Right renal pelvis (tissue), 4 donors: ENCODE data around the gene SLC36A3. TPM values are rescaled to one million over a fixed set of nuclear protein-coding genes. Genes with fewer than 3 reads are reported as not detected.
"Not testable (repeated sequence)": the region's sequence is repeated elsewhere in the genome, so short reads cannot be mapped to it uniquely, and the experiment has no call there.

ENCODE experiments used
- DNase-seq, 4 donors: peaks; one replicate each; pipeline ENCODE4 v3.0.0-alpha.2; 2013; ENCODE audit warnings: low read depth in 4 of 4, low spot score in 3 of 4, missing footprints in 1 of 4
- polyA plus RNA-seq, 4 donors: library from polyadenylated mRNA; unstranded; fragments of 120-200 nt; gene quantifications; one replicate each; pipeline ENCODE4 v1.2.1, GENCODE V29; 2013; ENCODE audit not compliant: insufficient read length in 4 of 4

The SLC36A3 gene
- polyA plus RNA-seq, 4 donors = 0.01 TPM; not detected in 3

- DNase-seq = no peak
Measured at GRCh38 chr5:151267491-151268260, 35.9 kb downstream of the SLC36A3 start.

GRCh38 chr5:151264113-151264512 is 39.5 kb downstream of the SLC36A3 start:
- DNase-seq = no peak

- no peak for DNase-seq
Measured at GRCh38 chr5:151262532-151262931, 41.0 kb downstream of the SLC36A3 start.

- DNase-seq = no peak
Measured at GRCh38 chr5:151259931-151260330, 43.6 kb downstream of the SLC36A3 start.

GRCh38 chr5:151258816-151259215 is 44.8 kb downstream of the SLC36A3 start:
- DNase-seq = no peak

GRCh38 chr5:151258201-151258611 is 45.4 kb downstream of the SLC36A3 start:
- DNase-seq = no peak

GRCh38 chr5:151257731-151258181 is 45.8 kb downstream of the SLC36A3 start:
- no peak for DNase-seq

GRCh38 chr5:151255621-151256286 is 47.8 kb downstream of the SLC36A3 start:
- DNase-seq = no peak

- DNase-seq = not testable (repeated sequence)
Measured at GRCh38 chr5:151254990-151255389, 48.6 kb downstream of the SLC36A3 start.

GRCh38 chr5:151254556-151254955 is 49.0 kb downstream of the SLC36A3 start:
- DNase-seq = no peak

- DNase-seq = no peak
Measured at GRCh38 chr5:151253605-151253950, 50.0 kb downstream of the SLC36A3 start.

GRCh38 chr5:151252762-151253604 is 50.6 kb downstream of the SLC36A3 start, which contains the start of gene GM2A:
Gene GM2A (plus strand): TSS chr5:151253185. CDS start chr5:151253217, 32 bp downstream.
- DNase-seq = peak; percentile 95 to 98 (median 98)

GRCh38 chr5:151251621-151252020 is 51.9 kb downstream of the SLC36A3 start:
- DNase-seq = no peak

GRCh38 chr5:151251001-151251551 is 52.5 kb downstream of the SLC36A3 start:
- no peak for DNase-seq

- no peak for DNase-seq
Measured at GRCh38 chr5:151250346-151251000, 53.1 kb downstream of the SLC36A3 start.

GRCh38 chr5:151249281-151249680 is 54.3 kb downstream of the SLC36A3 start:
- DNase-seq = no peak

GRCh38 chr5:151248651-151249050 is 54.9 kb downstream of the SLC36A3 start:
- no peak for DNase-seq

GRCh38 chr5:151245680-151246219 is 57.8 kb downstream of the SLC36A3 start:
- no peak for DNase-seq

GRCh38 chr5:151244206-151244605 is 59.4 kb downstream of the SLC36A3 start:
- no peak for DNase-seq

- no peak for DNase-seq
Measured at GRCh38 chr5:151243564-151243963, 60.0 kb downstream of the SLC36A3 start.
